CD4-positive, alpha-beta T cell treated with Interleukin-15 for 1 hour (primary cell): ENCODE measurements around the gene DENND6B.

Experiments used
- DNase-seq: peaks from one replicate; pipeline ENCODE4 v3.0.0-alpha.2; 2020

DENND6B gene

GRCh38 chr22:50302041-50302541 lies 24.7 kb downstream of the DENND6B start:
- DNase-seq = peak; percentile 73

- peak; percentile 53 for DNase-seq
Observed at GRCh38 chr22:50301581-50301991, 25.2 kb downstream of the DENND6B start.

GRCh38 chr22:50300620-50301257 lies 26.1 kb downstream of the DENND6B start:
- DNase-seq = no peak

- DNase-seq = no peak
Observed at GRCh38 chr22:50299785-50300619, 26.8 kb downstream of the DENND6B start.

GRCh38 chr22:50298937-50299784 lies 27.7 kb downstream of the DENND6B start:
- DNase-seq = no peak

- no peak for DNase-seq
Observed at GRCh38 chr22:50298266-50298637, 28.6 kb downstream of the DENND6B start.

GRCh38 chr22:50297510-50298265 lies 29.1 kb downstream of the DENND6B start:
- DNase-seq = no peak

- no peak for DNase-seq
Observed at GRCh38 chr22:50296658-50297490, 29.9 kb downstream of the DENND6B start.

- no peak for DNase-seq
Observed at GRCh38 chr22:50294319-50294656, 32.5 kb downstream of the DENND6B start.

GRCh38 chr22:50293441-50294318 lies 33.1 kb downstream of the DENND6B start:
- DNase-seq = peak; percentile 42

GRCh38 chr22:50292643-50293440 lies 34.0 kb downstream of the DENND6B start:
- DNase-seq = peak; percentile 42

- no peak for DNase-seq
Observed at GRCh38 chr22:50289942-50290630, 36.7 kb downstream of the DENND6B start.

GRCh38 chr22:50289151-50289941 lies 37.5 kb downstream of the DENND6B start:
- DNase-seq = no peak

- no peak for DNase-seq
Observed at GRCh38 chr22:50287731-50288130, 39.1 kb downstream of the DENND6B start.

- DNase-seq = no peak
Observed at GRCh38 chr22:50286701-50287318, 40.0 kb downstream of the DENND6B start.

GRCh38 chr22:50286275-50286674 lies 40.5 kb downstream of the DENND6B start:
- no peak for DNase-seq

- no peak for DNase-seq
Observed at GRCh38 chr22:50285568-50286229, 41.1 kb downstream of the DENND6B start.
